ENCODE data around the gene DDX51.
"Not testable (repeated sequence)": the region's sequence is repeated elsewhere in the genome, so short reads cannot be mapped to it uniquely, and the experiment has no call there.

DDX51 gene

DNA sequence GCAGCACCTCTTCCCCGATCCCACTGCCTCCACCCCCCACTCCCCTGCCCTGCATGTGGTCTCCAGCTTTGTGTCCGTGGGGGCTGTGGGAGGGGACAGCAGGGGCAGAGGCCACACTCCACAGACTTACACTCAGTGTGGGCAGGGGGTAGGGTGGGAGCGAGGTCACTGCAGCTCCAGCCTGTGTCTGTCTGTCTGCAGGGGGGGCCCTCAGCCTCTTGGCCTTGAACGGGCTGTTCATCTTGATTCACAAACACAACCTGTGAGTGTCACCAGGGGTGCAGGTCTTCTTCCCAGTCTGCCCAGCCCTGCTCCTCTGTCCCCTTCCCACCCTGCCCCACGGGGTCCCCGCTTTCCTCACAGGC is 6.6 kb upstream of the DDX51 start (continued):
- TF ChIP-seq ZNF565 (CRISPR knock-in tag; conservative IDR thresholded peaks at IDR 0.05; ENCODE audit: low read depth) = no peak
- TF ChIP-seq ZNF70 (CRISPR knock-in tag; IDR thresholded peaks at IDR 0.05) = no peak
- no peak for TF ChIP-seq OSR1 (CRISPR knock-in tag; IDR thresholded peaks at IDR 0.05)

DNA sequence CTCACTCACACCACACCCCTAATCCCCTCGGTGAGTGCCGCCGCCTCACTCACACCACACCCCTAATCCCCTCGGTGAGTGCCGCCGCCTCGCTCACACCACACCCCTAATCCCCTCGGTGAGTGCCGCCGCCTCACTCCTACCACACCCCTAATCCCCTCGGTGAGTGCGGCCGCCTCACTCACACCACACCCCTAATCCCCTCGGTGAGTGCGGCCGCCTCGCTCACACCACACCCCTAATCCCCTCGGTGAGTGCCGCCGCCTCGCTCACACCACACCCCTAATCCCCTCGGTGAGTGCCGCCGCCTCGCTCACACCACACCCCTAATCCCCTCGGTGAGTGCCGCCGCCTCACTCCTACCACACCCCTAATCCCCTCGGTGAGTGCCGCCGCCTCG is 5.4 kb upstream of the DDX51 start:
- not testable (repeated sequence) for ATAC-seq

DNA sequence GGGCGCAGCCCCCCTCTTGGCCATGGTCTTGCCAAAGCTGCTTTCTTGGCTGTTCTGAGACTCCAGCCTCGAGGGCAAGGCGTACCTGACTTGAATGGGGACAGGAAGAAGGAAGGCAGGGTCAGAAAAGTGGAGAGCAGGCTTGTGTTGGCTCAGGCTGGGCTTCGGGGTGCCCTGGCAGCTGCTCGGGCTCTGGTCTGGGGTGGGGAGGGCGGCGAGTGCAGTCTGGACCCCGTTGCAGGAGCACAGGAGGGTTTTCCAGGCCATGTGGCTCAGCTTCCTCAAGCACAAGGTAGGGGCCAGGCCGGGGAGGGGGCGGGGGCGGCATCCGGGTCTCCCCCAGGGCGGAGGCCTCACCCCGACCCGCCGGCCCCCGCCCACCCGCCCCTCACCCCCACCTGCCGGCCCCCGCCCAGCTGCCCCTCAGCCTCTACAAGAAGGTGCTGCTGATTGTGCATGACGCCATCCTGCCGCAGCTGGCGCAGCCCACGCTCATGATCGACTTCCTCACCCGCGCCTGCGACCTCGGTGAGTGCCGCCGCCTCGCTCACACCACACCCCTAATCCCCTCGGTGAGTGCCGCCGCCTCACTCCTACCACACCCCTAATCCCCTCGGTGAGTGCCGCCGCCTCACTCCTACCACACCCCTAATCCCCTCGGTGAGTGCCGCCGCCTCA is 4.4 kb upstream of the DDX51 start:
- no peak for TF ChIP-seq ZNF70 (CRISPR knock-in tag; IDR thresholded peaks at IDR 0.05)
- TF ChIP-seq TCF4 (CRISPR knock-in tag; IDR thresholded peaks at IDR 0.05; ENCODE audit: borderline replicate concordance) = no peak
- no peak for TF ChIP-seq ESRRG (CRISPR knock-in tag; IDR thresholded peaks at IDR 0.05)
- TF ChIP-seq SNAI2 (CRISPR knock-in tag; IDR thresholded peaks at IDR 0.05) = no peak
- no peak for TF ChIP-seq ZNF8 (CRISPR knock-in tag; IDR thresholded peaks at IDR 0.05)
- TF ChIP-seq ISL1 (CRISPR knock-in tag; IDR thresholded peaks at IDR 0.05) = no peak
- ATAC-seq = no peak

DNA sequence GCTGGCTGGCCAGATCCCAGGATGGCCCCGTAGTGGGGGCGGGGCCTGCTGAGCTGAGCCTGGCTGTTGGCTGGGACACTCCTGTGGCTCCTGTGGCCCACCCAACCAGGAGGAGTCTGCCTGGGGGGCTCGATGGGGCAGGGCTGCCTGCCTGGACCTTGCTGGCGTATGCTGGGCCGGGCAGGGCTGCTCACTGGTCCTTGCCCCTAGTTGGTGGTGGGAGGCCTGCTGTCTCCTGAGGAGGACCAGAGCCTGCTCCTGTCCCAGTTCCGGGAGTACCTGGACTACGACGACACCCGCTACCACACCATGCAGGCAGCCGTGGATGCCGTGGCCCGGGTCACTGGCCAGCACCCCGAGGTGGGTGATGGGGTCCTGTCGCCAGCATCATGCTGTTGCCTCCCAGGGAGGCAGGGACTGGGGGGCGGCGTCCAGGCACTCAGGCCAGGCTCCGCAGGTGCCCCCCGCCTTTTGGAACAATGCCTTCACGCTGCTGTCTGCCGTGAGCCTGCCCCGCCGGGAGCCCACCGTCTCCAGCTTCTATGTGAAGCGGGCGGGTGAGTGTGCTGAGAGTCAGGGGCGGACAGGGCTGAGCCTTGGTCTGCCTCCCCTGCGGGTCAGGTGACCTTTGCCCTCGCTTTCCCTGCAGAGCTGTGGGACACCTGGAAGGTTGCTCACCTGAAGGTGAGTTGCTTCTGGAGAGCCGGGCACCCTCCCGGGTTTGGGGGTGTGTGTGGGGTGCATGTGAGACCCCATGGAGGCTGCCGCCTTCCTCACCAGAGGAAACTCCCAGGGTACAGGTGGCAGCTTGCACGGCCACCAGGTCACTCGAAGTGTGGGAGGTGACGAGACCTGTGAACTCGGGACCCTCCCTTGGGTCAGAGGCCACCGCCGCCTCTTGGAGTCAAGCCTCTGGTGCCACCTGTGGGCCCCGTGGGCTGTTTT is 3.6 kb upstream of the DDX51 start:
- TF ChIP-seq OSR1 (CRISPR knock-in tag; IDR thresholded peaks at IDR 0.05) = no peak
- TF ChIP-seq, protein P1, sequence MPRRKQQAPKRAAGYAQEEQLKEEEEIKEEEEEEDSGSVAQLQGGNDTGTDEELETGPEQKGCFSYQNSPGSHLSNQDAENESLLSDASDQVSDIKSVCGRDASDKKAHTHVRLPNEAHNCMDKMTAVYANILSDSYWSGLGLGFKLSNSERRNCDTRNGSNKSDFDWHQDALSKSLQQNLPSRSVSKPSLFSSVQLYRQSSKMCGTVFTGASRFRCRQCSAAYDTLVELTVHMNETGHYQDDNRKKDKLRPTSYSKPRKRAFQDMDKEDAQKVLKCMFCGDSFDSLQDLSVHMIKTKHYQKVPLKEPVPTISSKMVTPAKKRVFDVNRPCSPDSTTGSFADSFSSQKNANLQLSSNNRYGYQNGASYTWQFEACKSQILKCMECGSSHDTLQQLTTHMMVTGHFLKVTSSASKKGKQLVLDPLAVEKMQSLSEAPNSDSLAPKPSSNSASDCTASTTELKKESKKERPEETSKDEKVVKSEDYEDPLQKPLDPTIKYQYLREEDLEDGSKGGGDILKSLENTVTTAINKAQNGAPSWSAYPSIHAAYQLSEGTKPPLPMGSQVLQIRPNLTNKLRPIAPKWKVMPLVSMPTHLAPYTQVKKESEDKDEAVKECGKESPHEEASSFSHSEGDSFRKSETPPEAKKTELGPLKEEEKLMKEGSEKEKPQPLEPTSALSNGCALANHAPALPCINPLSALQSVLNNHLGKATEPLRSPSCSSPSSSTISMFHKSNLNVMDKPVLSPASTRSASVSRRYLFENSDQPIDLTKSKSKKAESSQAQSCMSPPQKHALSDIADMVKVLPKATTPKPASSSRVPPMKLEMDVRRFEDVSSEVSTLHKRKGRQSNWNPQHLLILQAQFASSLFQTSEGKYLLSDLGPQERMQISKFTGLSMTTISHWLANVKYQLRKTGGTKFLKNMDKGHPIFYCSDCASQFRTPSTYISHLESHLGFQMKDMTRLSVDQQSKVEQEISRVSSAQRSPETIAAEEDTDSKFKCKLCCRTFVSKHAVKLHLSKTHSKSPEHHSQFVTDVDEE (CRISPR knock-in tag; IDR thresholded peaks at IDR 0.05) = no peak
- no peak for TF ChIP-seq ZFP30 (CRISPR knock-in tag; IDR thresholded peaks at IDR 0.05)
- no peak for TF ChIP-seq ARNTL (CRISPR knock-in tag; IDR thresholded peaks at IDR 0.05; ENCODE audit: borderline replicate concordance, low read depth)
- TF ChIP-seq, protein P2, sequence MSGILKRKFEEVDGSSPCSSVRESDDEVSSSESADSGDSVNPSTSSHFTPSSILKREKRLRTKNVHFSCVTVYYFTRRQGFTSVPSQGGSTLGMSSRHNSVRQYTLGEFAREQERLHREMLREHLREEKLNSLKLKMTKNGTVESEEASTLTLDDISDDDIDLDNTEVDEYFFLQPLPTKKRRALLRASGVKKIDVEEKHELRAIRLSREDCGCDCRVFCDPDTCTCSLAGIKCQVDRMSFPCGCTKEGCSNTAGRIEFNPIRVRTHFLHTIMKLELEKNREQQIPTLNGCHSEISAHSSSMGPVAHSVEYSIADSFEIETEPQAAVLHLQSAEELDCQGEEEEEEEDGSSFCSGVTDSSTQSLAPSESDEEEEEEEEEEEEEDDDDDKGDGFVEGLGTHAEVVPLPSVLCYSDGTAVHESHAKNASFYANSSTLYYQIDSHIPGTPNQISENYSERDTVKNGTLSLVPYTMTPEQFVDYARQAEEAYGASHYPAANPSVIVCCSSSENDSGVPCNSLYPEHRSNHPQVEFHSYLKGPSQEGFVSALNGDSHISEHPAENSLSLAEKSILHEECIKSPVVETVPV (CRISPR knock-in tag; IDR thresholded peaks at IDR 0.05) = no peak
- no peak for TF ChIP-seq ZC3H10 (CRISPR knock-in tag; IDR thresholded peaks at IDR 0.05)
- TF ChIP-seq, protein P3, sequence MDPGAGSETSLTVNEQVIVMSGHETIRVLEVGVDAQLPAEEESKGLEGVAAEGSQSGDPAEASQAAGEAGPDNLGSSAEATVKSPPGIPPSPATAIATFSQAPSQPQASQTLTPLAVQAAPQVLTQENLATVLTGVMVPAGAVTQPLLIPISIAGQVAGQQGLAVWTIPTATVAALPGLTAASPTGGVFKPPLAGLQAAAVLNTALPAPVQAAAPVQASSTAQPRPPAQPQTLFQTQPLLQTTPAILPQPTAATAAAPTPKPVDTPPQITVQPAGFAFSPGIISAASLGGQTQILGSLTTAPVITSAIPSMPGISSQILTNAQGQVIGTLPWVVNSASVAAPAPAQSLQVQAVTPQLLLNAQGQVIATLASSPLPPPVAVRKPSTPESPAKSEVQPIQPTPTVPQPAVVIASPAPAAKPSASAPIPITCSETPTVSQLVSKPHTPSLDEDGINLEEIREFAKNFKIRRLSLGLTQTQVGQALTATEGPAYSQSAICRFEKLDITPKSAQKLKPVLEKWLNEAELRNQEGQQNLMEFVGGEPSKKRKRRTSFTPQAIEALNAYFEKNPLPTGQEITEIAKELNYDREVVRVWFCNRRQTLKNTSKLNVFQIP (CRISPR knock-in tag; IDR thresholded peaks at IDR 0.05; ENCODE audit: borderline replicate concordance, low read depth) = no peak
- no peak for TF ChIP-seq ESRRG (CRISPR knock-in tag; IDR thresholded peaks at IDR 0.05)
- no peak for TF ChIP-seq BACH2 (CRISPR knock-in tag; IDR thresholded peaks at IDR 0.05; ENCODE audit: borderline replicate concordance)
- TF ChIP-seq TOX (CRISPR knock-in tag; IDR thresholded peaks at IDR 0.05; ENCODE audit: borderline replicate concordance) = no peak
- no peak for TF ChIP-seq CSDC2 (CRISPR knock-in tag; IDR thresholded peaks at IDR 0.05)
- no peak for TF ChIP-seq PPARA (CRISPR knock-in tag; IDR thresholded peaks at IDR 0.05; ENCODE audit: borderline replicate concordance)
- TF ChIP-seq ZNF565 (CRISPR knock-in tag; conservative IDR thresholded peaks at IDR 0.05; ENCODE audit: low read depth) = no peak
- TF ChIP-seq GLIS3 (CRISPR knock-in tag; IDR thresholded peaks at IDR 0.05) = no peak
- TF ChIP-seq ZFP3 (CRISPR knock-in tag; IDR thresholded peaks at IDR 0.05) = no peak
- TF ChIP-seq ZNF70 (CRISPR knock-in tag; IDR thresholded peaks at IDR 0.05) = no peak
- TF ChIP-seq RARB (CRISPR knock-in tag; IDR thresholded peaks at IDR 0.05) = no peak
- TF ChIP-seq, protein P4, sequence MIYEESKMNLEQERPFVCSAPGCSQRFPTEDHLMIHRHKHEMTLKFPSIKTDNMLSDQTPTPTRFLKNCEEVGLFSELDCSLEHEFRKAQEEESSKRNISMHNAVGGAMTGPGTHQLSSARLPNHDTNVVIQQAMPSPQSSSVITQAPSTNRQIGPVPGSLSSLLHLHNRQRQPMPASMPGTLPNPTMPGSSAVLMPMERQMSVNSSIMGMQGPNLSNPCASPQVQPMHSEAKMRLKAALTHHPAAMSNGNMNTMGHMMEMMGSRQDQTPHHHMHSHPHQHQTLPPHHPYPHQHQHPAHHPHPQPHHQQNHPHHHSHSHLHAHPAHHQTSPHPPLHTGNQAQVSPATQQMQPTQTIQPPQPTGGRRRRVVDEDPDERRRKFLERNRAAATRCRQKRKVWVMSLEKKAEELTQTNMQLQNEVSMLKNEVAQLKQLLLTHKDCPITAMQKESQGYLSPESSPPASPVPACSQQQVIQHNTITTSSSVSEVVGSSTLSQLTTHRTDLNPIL (CRISPR knock-in tag; IDR thresholded peaks at IDR 0.05; ENCODE audit: low read depth) = no peak
- no peak for ATAC-seq

Measured in SK-N-SH treated with all-trans-retinoic acid at 6 μM for 48 hours (cell line).